ENCODE measurements around the gene TMEM132E. TPM values are rescaled to one million over a fixed set of nuclear protein-coding genes. Genes with fewer than 3 reads are reported as not detected.

Gene TMEM132E
- total and polyA plus RNA-seq, 2 experiments from 2014 or later: 0.16 to 0.45 TPM

DNA sequence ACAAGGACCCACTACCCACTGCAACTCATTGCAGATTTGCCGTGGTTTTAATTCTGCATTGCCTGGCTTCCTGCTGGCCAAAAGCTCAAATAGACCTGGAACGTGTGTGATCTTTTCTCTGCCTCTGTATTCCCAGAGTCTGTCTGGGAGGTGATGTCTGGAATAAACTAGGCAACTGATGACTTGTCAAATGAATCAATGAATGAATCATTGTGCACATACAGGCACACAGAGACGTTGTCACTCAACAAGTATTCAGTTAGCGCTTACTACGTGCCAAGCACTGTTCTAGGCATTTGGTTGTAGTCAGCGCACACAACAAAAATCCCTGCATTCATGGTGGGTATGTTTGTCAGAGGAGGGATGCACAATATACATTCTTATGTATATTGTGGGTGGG lies 8.9 kb downstream of the TMEM132E start (continued):
- TF ChIP-seq, protein P1, sequence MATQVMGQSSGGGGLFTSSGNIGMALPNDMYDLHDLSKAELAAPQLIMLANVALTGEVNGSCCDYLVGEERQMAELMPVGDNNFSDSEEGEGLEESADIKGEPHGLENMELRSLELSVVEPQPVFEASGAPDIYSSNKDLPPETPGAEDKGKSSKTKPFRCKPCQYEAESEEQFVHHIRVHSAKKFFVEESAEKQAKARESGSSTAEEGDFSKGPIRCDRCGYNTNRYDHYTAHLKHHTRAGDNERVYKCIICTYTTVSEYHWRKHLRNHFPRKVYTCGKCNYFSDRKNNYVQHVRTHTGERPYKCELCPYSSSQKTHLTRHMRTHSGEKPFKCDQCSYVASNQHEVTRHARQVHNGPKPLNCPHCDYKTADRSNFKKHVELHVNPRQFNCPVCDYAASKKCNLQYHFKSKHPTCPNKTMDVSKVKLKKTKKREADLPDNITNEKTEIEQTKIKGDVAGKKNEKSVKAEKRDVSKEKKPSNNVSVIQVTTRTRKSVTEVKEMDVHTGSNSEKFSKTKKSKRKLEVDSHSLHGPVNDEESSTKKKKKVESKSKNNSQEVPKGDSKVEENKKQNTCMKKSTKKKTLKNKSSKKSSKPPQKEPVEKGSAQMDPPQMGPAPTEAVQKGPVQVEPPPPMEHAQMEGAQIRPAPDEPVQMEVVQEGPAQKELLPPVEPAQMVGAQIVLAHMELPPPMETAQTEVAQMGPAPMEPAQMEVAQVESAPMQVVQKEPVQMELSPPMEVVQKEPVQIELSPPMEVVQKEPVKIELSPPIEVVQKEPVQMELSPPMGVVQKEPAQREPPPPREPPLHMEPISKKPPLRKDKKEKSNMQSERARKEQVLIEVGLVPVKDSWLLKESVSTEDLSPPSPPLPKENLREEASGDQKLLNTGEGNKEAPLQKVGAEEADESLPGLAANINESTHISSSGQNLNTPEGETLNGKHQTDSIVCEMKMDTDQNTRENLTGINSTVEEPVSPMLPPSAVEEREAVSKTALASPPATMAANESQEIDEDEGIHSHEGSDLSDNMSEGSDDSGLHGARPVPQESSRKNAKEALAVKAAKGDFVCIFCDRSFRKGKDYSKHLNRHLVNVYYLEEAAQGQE (IDR thresholded peaks at IDR 0.05; ENCODE audit: unreplicated experiment): no peak

DNA sequence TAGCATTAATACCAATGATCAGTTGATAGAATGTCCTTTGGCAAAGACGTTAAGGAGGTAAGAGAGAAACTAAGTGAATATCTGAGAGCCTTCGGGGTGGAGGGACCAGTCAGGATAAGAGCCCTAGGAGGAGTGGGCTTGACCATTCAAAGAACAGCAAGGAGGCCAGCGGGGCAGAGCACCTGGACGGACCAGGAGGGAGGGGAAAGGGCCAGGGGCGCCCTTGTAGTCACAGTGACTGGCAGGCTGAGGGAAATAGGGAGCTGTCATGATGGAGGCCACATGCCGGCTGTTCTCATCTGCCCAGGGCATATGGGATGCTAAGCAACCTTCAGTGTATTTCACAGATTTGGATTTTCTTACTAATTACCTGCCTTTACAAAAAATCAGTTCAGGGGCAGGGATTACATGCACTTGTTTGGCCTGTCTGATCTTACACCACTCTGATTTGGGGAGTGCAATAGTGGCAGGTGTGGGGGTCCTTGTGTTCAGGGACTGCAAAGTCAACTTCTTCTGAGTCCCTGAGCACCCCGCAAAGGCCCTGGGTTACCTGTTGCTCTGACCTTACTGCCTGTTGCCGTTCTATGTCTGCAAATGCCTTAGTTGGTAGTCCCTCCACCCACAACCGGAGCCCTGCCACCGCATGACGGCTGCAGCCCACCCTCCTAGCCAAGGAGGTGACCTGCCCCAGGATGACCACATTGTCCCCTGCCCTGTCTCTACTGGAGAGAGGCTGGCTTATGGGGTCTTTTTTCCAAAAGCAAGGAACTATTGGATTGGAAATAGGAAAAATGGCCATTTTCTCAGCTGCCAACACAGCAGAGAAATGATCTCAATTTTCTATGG lies 10.0 kb downstream of the TMEM132E start:
- Histone ChIP-seq H3K9me2 (ENCODE audit: insufficient read depth) (no peaks in the 10 kb centered on the region), H3K4me2 (no peak overlapping the region), H3F3A (replicated peaks; ENCODE audit: low read depth) (no peaks in the 10 kb centered on the region), H4K20me1 (replicated peaks; ENCODE audit: insufficient read depth) (peaks cover 4% of the 10 kb centered on the region; the same call in 1 of the 2 replicates), H3K36me3 (ENCODE audit: insufficient read depth) (no peaks in the 10 kb centered on the region), H3K4me1 (ENCODE audit: insufficient read depth) (no peaks in the 10 kb centered on the region), H3K4me3 (no peak overlapping the region), H3K27me3 (ENCODE audit: insufficient read depth) (peaks cover 48% of the 10 kb centered on the region), H3K27ac (ENCODE audit: low read depth) (no peak overlapping the region), H3K79me2 (replicated peaks; ENCODE audit: insufficient read depth) (no peaks in the 10 kb centered on the region), H2AFZ (no peak overlapping the region)
- DNase-seq (ENCODE audit: low spot score) (no peak), ATAC-seq (no peak)
- 0 out of 3 replicates have a peak, but pooled peaks cover 3% of the 10 kb centered on the region for H3K4me1 Mint-ChIP-seq
- peaks cover 50% of the 10 kb centered on the region for H3K27me3 Mint-ChIP-seq (ENCODE audit: insufficient read depth, low read depth, poor library complexity)
- no peak for TF ChIP-seq JUNB (IDR thresholded peaks at IDR 0.05; ENCODE audit: unreplicated experiment)
- TF ChIP-seq ETS1 (IDR thresholded peaks at IDR 0.05): no peak
- TF ChIP-seq POLR2AphosphoS5 (IDR thresholded peaks at IDR 0.05; ENCODE audit: low read depth): no peak
- TF ChIP-seq ZNF331 (CRISPR knock-in tag; IDR thresholded peaks at IDR 0.05; ENCODE audit: low read depth): no peak
- no peak for TF ChIP-seq CREB1 (CRISPR knock-in tag; IDR thresholded peaks at IDR 0.05; ENCODE audit: low read depth)
- no peak for TF ChIP-seq NANOG (IDR thresholded peaks at IDR 0.05; ENCODE audit: borderline replicate concordance)
- TF ChIP-seq EZH2 (IDR thresholded peaks at IDR 0.05; ENCODE audit: low read depth, unreplicated experiment): no peak
- TF ChIP-seq STAT1 (IDR thresholded peaks at IDR 0.05; ENCODE audit: unreplicated experiment): no peak
- no peak overlapping the region for H3K27ac Mint-ChIP-seq
- no peaks in the 10 kb centered on the region for H3K36me3 Mint-ChIP-seq (ENCODE audit: low read depth)
- no peak overlapping the region for H3K4me3 Mint-ChIP-seq
- H3K9me3 Mint-ChIP-seq: no peaks in the 10 kb centered on the region
